ENCODE results near the gene ZHX3. TPM values are rescaled to one million over a fixed set of nuclear protein-coding genes. Genes with fewer than 3 reads are reported as not detected.

Gene ZHX3
- total RNA-seq, 4 donors from 2014 or later = 20.1 to 30.0 (median 25.9) TPM

GRCh38 chr20:41265938-41266337, 51.6 kb downstream of the ZHX3 start:
- Histone ChIP-seq H3K4me1 (peaks cover 0 to 7% of the 10 kb centered on the region in 2 donors), H3K36me3 (peaks cover 0 to 13% of the 10 kb centered on the region in 2 donors), H3K27me3 (no peaks in the 10 kb centered on the region), H3K27ac (no peak overlapping the region), H3K9me3 (no peaks in the 10 kb centered on the region), H3K4me3 (no peak overlapping the region)
- in situ Hi-C loops (cut with MboI; ENCODE audit: low sequenced_read_pairs in 4 of 4) = no loop called here
- ATAC-seq = no peak
- DNase-seq = no peak
- TF ChIP-seq CTCF (IDR thresholded peaks at IDR 0.05 in 4 of 5, conservative IDR thresholded peaks at IDR 0.05 in 1 of 5) = no peak
- no peak for TF ChIP-seq POLR2A (IDR thresholded peaks at IDR 0.05)
- intact Hi-C loops (cut with DNase I; ENCODE audit: low total_unique reads) = no loop called here

- Histone ChIP-seq H3K4me1 (peaks cover 0 to 15% of the 10 kb centered on the region in 2 donors), H3K27ac (no peak overlapping the region), H3K9me3 (no peaks in the 10 kb centered on the region), H3K4me3 (no peak overlapping the region), H3K27me3 (no peaks in the 10 kb centered on the region), H3K36me3 (peaks cover 0 to 13% of the 10 kb centered on the region in 2 donors)
- DNase-seq = no peak
- TF ChIP-seq CTCF (IDR thresholded peaks at IDR 0.05 in 4 of 5, conservative IDR thresholded peaks at IDR 0.05 in 1 of 5) = no peak
- TF ChIP-seq POLR2A (IDR thresholded peaks at IDR 0.05) = no peak
- intact Hi-C loops (cut with DNase I; ENCODE audit: low total_unique reads) = no loop called here
- in situ Hi-C loops (cut with MboI; ENCODE audit: low sequenced_read_pairs in 4 of 4) = no loop called here
- ATAC-seq = no peak
Observed at GRCh38 chr20:41264819-41265218, 52.7 kb downstream of the ZHX3 start.

- no peak overlapping the region for H3K4me3 ChIP-seq
- ATAC-seq (no peak), DNase-seq (no peak)
- intact Hi-C loops (cut with DNase I; ENCODE audit: low total_unique reads) = no loop called here
- H3K4me1 ChIP-seq = peaks cover 0 to 12% of the 10 kb centered on the region in 2 donors
- no peaks in the 10 kb centered on the region for H3K9me3 ChIP-seq
- peak overlapping the region in 2 of 4 donors; percentile 42 to 62 for H3K27ac ChIP-seq
- TF ChIP-seq POLR2A (IDR thresholded peaks at IDR 0.05) (no peak), CTCF (IDR thresholded peaks at IDR 0.05 in 4 of 5, conservative IDR thresholded peaks at IDR 0.05 in 1 of 5) (no peak)
- peaks cover 0 to 4% of the 10 kb centered on the region in 2 donors for H3K36me3 ChIP-seq
- in situ Hi-C loops (cut with MboI; ENCODE audit: low sequenced_read_pairs in 4 of 4) = no loop called here
- H3K27me3 ChIP-seq = no peaks in the 10 kb centered on the region
Observed at GRCh38 chr20:41261790-41262717, 55.5 kb downstream of the ZHX3 start.

GRCh38 chr20:41261260-41261659, 56.3 kb downstream of the ZHX3 start:
- H3K27ac ChIP-seq = peak overlapping the region in 3 of 4 donors; percentile 27 to 62 (median 42)
- H3K4me3 ChIP-seq = no peak overlapping the region
- TF ChIP-seq POLR2A (IDR thresholded peaks at IDR 0.05) (no peak), CTCF (IDR thresholded peaks at IDR 0.05 in 4 of 5, conservative IDR thresholded peaks at IDR 0.05 in 1 of 5) (no peak)
- in situ Hi-C loops (cut with MboI; ENCODE audit: low sequenced_read_pairs in 4 of 4) = no loop called here
- intact Hi-C loops (cut with DNase I; ENCODE audit: low total_unique reads) = no loop called here
- H3K4me1 ChIP-seq = peaks cover 0 to 12% of the 10 kb centered on the region in 2 donors
- H3K9me3 ChIP-seq = no peaks in the 10 kb centered on the region
- no peaks in the 10 kb centered on the region for H3K27me3 ChIP-seq
- peaks cover 0 to 4% of the 10 kb centered on the region in 2 donors for H3K36me3 ChIP-seq
- no peak for DNase-seq
- ATAC-seq = no peak
